ENCODE measurements around the gene ATF1. TPM values are rescaled to one million over a fixed set of nuclear protein-coding genes. Genes with fewer than 3 reads are reported as not detected.
"Not testable (repeated sequence)": the region's sequence is repeated elsewhere in the genome, so short reads cannot be mapped to it uniquely, and the experiment has no call there.

The ATF1 gene
- total and polyA plus RNA-seq, 10 of the 15 experiments (the other 5 are each of a cell fraction or from before 2014, with no cell fraction given) = 15.4 to 92.0 (median 33.6) TPM

DNA sequence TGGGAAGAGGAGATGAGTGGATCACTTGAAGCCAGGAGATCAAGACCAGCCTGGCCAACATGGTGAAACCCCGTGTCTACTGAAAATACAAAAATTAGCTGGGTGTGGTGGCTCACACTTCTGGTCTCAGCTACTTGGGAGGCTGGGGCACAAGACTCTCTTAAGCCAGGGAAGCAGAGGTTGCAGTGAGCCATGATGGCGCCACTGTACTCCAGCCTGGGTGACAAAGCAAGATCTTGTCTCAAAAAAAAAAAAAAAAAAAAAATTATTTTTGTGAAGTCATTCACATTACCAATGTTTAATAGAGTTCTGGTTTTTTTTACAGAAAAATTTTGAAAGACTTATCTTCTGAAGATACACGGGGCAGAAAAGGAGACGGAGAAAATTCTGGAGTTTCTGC lies 45.2 kb downstream of the ATF1 start:
- SMC1A ChIA-PET (ENCODE audit: uncharacterized antibody, unreplicated experiment); H3K27me3 ChIP-seq (replicated peaks in 1 of 2; ENCODE audit: control insufficient read depth in 2 of 2, insufficient read depth in 2 of 2, low read length in 1 of 2); H3K9ac ChIP-seq (ENCODE audit: control insufficient read depth, insufficient read depth, low read length); in situ Hi-C loops (cut with MboI); H3K9me3 ChIP-seq (replicated peaks; ENCODE audit: control insufficient read depth, insufficient read depth, low read length); H4K20me1 ChIP-seq (ENCODE audit: control insufficient read depth, insufficient read depth); ATAC-seq; FAIRE-seq; H3K36me3 ChIP-seq (ENCODE audit: control insufficient read depth in 2 of 2, insufficient read depth in 2 of 2, low read length in 1 of 2); H2AFZ ChIP-seq (ENCODE audit: control insufficient read depth, low read depth, low read length); RAD21 ChIA-PET (ENCODE audit: unreplicated experiment); CTCF ChIA-PET; H3K79me2 ChIP-seq (ENCODE audit: control insufficient read depth, insufficient read depth, low read length); H3K4me3 ChIP-seq; DNase-seq (ENCODE audit: low read depth, low spot score); H3K27ac ChIP-seq (ENCODE audit: control insufficient read depth, insufficient read depth); intact Hi-C loops (cut with micrococcal nuclease; ENCODE audit: unreplicated experiment); BruUV-seq (replicated peaks); POLR2A ChIA-PET; H3K4me2 ChIP-seq (ENCODE audit: control insufficient read depth, insufficient read depth); H3K4me1 ChIP-seq (ENCODE audit: control insufficient read depth, insufficient read depth, low read length): not testable (repeated sequence)
- WGBS (ENCODE audit: insufficient coverage, insufficient replicate concordance, low lambda C conversion rate, missing lambda C conversion rate) = 94% methylated on average over 4 of the region's 4 CpGs

- FAIRE-seq; H3K4me3 ChIP-seq; intact Hi-C loops (cut with micrococcal nuclease; ENCODE audit: unreplicated experiment); H3K27ac ChIP-seq (ENCODE audit: control insufficient read depth, insufficient read depth); in situ Hi-C loops (cut with MboI); H3K27me3 ChIP-seq (replicated peaks in 1 of 2; ENCODE audit: control insufficient read depth in 2 of 2, insufficient read depth in 2 of 2, low read length in 1 of 2); H2AFZ ChIP-seq (ENCODE audit: control insufficient read depth, low read depth, low read length); DNase-seq (ENCODE audit: low read depth, low spot score); H3K9ac ChIP-seq (ENCODE audit: control insufficient read depth, insufficient read depth, low read length); H3K4me2 ChIP-seq (ENCODE audit: control insufficient read depth, insufficient read depth); SMC1A ChIA-PET (ENCODE audit: uncharacterized antibody, unreplicated experiment); ATAC-seq; BruUV-seq (replicated peaks); H3K9me3 ChIP-seq (replicated peaks; ENCODE audit: control insufficient read depth, insufficient read depth, low read length); H4K20me1 ChIP-seq (ENCODE audit: control insufficient read depth, insufficient read depth); RAD21 ChIA-PET (ENCODE audit: unreplicated experiment); H3K79me2 ChIP-seq (ENCODE audit: control insufficient read depth, insufficient read depth, low read length); H3K4me1 ChIP-seq (ENCODE audit: control insufficient read depth, insufficient read depth, low read length): not testable (repeated sequence)
- H3K36me3 ChIP-seq (ENCODE audit: control insufficient read depth in 2 of 2, insufficient read depth in 2 of 2, low read length in 1 of 2) = peaks cover 4 to 19% of the 10 kb centered on the region in 2 experiments
- CTCF ChIA-PET = interaction anchor here (1.2 to 2.9 kb wide), 4 partner anchors 11 to 526 kb away, joined by 3 to 11 read pairs (median 6); no protein-coding TSS in a partner anchor
- 96% methylated on average over 7 of the region's 7 CpGs for WGBS (ENCODE audit: insufficient coverage, insufficient replicate concordance, low lambda C conversion rate, missing lambda C conversion rate)
- POLR2A ChIA-PET = interaction anchor here (0.6 kb wide), 3 partner anchors 382 to 520 kb away, joined by 3 read pairs; no protein-coding TSS in a partner anchor
These were observed 51.0 kb downstream of the ATF1 start for GRCh38 chr12:50814921-50815320.

Measured in GM12878 (cell line).